Colonic mucosa (tissue), 4 donors: Measurements from ENCODE around the gene NECAB2. TPM values are rescaled to one million over a fixed set of nuclear protein-coding genes. Genes with fewer than 3 reads are reported as not detected.

ENCODE experiments used
- DNase-seq: peaks from one replicate; pipeline ENCODE4 v3.0.0-alpha.2; 2020
- H3K27ac ChIP-seq: fragments of 200-600 bp; one replicate; pipeline ENCODE4 v1.8.0; 2021
- H3K27me3 ChIP-seq: fragments of 200-600 bp; one replicate; pipeline ENCODE4 v1.8.0; 2021
- H3K36me3 ChIP-seq: fragments of 200-600 bp; one replicate; pipeline ENCODE4 v1.8.0; 2021
- H3K4me1 ChIP-seq: fragments of 200-600 bp; one replicate; pipeline ENCODE4 v1.8.0; 2021; ENCODE audit warnings: mild to moderate bottlenecking
- H3K4me3 ChIP-seq: fragments of 200-600 bp; one replicate; pipeline ENCODE4 v1.8.0; 2021
- H3K9ac ChIP-seq, 2 donors: one replicate each; pipeline ENCODE4 v1.7.0; 2013; ENCODE audit warnings: control low read depth in 2 of 2, low read depth in 2 of 2, low read length in 2 of 2
- H3K9me3 ChIP-seq: fragments of 200-600 bp; one replicate; pipeline ENCODE4 v1.8.0; 2021
- intact Hi-C: fragments of 100-400 bp; cut with DNase I; formaldehyde crosslinking; loops from one replicate; pipeline ENCODE4 v1.14.1; 2022
- total RNA-seq, 2 donors: library from RNA; stranded (reverse); fragmentation: NEBNext Ultra II Directional in 1 of 2; extraction: Animal tissue kit (Norgen Biotek cat#: 25700) in 1 of 2; gene quantifications; one replicate each; pipeline ENCODE4 v1.2.1, GENCODE V29; 2021
- TF ChIP-seq, protein P1 (sequence below): fragments of 200-600 bp; IDR thresholded peaks from one replicate; pipeline ENCODE4 v1.8.0; 2022; ENCODE audit warnings: antibody characterized with exemption, mild to moderate bottlenecking
- donor health status: healthy.
- donor health status: DM: no; HTN: no; CAD: no.
- donor health status: DM: no; HTN: no; CAD: no.

NECAB2 gene
- total RNA-seq, 2 donors from 2014 or later = 0.25 to 0.42 TPM

DNA sequence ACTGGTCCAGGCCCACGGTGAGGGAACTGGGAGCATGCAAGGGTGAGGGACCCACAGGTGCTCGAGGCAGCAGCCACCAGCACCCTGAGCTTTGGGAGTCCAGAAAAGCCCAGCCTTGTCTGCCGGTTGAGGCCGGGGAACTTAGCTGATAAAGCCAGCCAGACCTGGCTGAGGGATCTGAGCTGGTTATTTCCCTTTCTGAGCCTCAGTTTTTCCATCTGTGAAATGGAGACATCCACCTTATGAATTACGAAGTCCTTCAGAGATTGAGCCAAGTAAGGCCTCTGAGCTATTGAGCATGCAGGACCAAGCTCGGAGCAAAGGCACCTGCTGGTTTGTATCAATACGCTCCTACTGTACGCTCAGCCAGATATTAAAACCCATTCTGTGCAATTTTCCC is 13.8 kb downstream of the NECAB2 start:
- intact Hi-C loops = loop anchor here (10.0 kb wide), 1 partner anchor 263 kb away; the partner anchor contains the start of gene KCNG4
- no peak for DNase-seq
- TF ChIP-seq, protein P1, sequence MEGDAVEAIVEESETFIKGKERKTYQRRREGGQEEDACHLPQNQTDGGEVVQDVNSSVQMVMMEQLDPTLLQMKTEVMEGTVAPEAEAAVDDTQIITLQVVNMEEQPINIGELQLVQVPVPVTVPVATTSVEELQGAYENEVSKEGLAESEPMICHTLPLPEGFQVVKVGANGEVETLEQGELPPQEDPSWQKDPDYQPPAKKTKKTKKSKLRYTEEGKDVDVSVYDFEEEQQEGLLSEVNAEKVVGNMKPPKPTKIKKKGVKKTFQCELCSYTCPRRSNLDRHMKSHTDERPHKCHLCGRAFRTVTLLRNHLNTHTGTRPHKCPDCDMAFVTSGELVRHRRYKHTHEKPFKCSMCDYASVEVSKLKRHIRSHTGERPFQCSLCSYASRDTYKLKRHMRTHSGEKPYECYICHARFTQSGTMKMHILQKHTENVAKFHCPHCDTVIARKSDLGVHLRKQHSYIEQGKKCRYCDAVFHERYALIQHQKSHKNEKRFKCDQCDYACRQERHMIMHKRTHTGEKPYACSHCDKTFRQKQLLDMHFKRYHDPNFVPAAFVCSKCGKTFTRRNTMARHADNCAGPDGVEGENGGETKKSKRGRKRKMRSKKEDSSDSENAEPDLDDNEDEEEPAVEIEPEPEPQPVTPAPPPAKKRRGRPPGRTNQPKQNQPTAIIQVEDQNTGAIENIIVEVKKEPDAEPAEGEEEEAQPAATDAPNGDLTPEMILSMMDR = no peak
- H3K4me1 ChIP-seq = no peaks in the 10 kb centered on the region
- no peak overlapping the region for H3K27ac ChIP-seq
- H3K4me3 ChIP-seq = no peak overlapping the region
- no peaks in the 10 kb centered on the region for H3K36me3 ChIP-seq
- H3K9me3 ChIP-seq = no peaks in the 10 kb centered on the region
- no peak overlapping the region for H3K9ac ChIP-seq
- H3K27me3 ChIP-seq = no peaks in the 10 kb centered on the region

DNA sequence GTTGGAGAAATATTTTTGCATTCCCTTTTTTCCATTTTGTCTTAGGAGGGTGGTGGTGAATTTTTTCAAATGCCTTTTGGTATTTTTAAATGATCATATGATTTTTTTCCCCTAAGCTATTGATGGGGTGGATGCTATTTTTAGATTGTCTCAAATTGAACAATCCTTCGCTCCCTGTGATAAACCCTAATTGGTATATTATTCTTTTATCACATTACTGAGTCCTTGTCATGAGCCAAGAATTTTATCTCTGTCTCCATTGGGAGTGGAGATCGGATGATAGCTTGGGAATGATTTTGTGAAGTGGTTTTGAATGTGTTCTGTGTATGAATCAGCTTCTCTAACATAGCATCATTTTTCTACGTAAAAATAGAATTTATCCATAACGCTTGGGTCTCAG is 15.4 kb downstream of the NECAB2 start:
- Histone ChIP-seq H3K9me3 (no peaks in the 10 kb centered on the region), H3K9ac (no peak overlapping the region), H3K27me3 (no peaks in the 10 kb centered on the region), H3K27ac (no peak overlapping the region), H3K4me3 (no peak overlapping the region), H3K36me3 (no peaks in the 10 kb centered on the region), H3K4me1 (no peaks in the 10 kb centered on the region)
- intact Hi-C loops = loop anchor here (10.0 kb wide), 1 partner anchor 261 kb away; the partner anchor contains the start of gene KCNG4
- TF ChIP-seq, protein P1 = no peak
- no peak for DNase-seq

DNA sequence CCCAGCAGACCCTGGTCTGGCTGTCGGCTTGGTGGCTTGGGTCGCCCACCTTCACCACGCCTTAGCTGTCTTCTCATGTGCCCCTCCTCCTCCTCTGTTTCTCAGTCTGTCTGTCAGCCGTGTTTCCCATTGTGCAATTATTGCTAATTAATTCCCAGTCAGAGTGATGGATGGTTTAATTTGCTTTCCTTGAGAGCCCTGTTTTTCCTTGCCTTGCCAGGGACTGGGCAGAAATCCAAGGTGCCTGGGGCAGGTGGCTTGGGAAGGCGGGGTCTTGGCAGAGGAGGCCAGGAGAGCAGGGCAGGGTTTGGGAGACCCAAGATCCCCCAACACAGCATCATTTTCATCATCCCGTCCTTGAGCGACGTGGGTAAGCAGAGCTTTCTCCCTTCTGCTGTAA is 21.3 kb downstream of the NECAB2 start:
- Histone ChIP-seq H3K36me3 (no peaks in the 10 kb centered on the region), H3K9ac (no peak overlapping the region), H3K4me1 (no peaks in the 10 kb centered on the region), H3K27ac (no peak overlapping the region), H3K27me3 (no peaks in the 10 kb centered on the region), H3K4me3 (no peak overlapping the region), H3K9me3 (no peaks in the 10 kb centered on the region)
- no peak for DNase-seq
- TF ChIP-seq, protein P1 = no peak
- intact Hi-C loops = loop anchor here (10.0 kb wide), 1 partner anchor 256 kb away; the partner anchor contains the start of gene KCNG4

DNA sequence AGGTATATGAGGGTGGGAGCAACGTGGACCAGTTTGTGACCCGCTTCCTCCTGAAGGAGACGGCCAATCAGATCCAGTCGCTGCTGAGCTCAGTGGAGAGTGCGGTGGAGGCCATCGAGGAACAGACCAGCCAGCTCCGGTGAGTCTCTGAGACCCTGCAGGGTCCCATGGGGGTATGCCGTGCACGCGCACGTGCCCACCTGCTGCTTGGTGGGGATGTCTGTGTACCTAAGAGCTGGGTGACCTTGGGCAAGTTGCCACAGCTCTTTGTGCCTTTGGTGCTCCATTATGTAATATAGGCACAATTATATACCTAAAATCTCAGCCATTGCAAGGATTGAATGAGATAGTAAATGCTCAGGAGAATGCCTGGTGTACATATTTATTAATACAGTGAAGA is 22.4 kb downstream of the NECAB2 start:
- no peak overlapping the region for H3K9ac ChIP-seq
- no peaks in the 10 kb centered on the region for H3K27me3 ChIP-seq
- DNase-seq = no peak
- no peak overlapping the region for H3K27ac ChIP-seq
- H3K9me3 ChIP-seq = no peaks in the 10 kb centered on the region
- intact Hi-C loops = no loop called here
- no peaks in the 10 kb centered on the region for H3K36me3 ChIP-seq
- H3K4me1 ChIP-seq = no peaks in the 10 kb centered on the region
- TF ChIP-seq, protein P1 = no peak
- H3K4me3 ChIP-seq = no peak overlapping the region

DNA sequence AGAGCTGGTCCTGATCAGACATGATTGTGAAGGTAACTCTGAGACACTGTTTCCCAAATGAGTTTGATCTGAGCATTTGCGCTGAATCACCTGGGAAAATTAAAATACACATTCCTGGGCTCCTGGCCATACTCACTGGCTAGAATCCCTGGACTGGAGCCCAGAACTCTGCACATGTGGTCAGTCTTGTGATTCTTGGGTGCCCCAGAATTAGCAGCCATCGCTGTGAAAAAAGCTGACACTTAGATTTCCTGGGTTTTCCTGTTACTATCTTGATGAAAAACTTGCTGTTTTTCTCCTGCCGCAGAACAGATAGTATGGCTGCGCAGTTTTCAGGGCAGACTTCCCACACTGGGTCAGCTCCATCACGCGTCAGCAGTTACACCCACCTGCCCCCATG is 24.6 kb downstream of the NECAB2 start:
- TF ChIP-seq, protein P1 = no peak

More for the DNA sequence above, 24.6 kb downstream of the NECAB2 start:
- H3K4me3 ChIP-seq = no peak overlapping the region
- no peak overlapping the region for H3K9ac ChIP-seq
- no peaks in the 10 kb centered on the region for H3K9me3 ChIP-seq
- H3K36me3 ChIP-seq = no peaks in the 10 kb centered on the region
- no peak overlapping the region for H3K27ac ChIP-seq
- intact Hi-C loops = no loop called here
- H3K27me3 ChIP-seq = peaks cover 7% of the 10 kb centered on the region
- DNase-seq = no peak
- no peaks in the 10 kb centered on the region for H3K4me1 ChIP-seq
